ENCODE results near the gene CFAP52. TPM values are rescaled to one million over a fixed set of nuclear protein-coding genes. Genes with fewer than 3 reads are reported as not detected.

Gene CFAP52
- total and polyA plus RNA-seq, 2 of the 13 experiments (the other 11 are each of a cell fraction or from before 2014, with no cell fraction given) = not detected

GRCh38 chr17:9575381-9576101, 901 bp upstream of the CFAP52 start, which contains the start of gene STX8 (continued):
- TF ChIP-seq NFE2L1 (CRISPR knock-in tag; IDR thresholded peaks at IDR 0.05; ENCODE audit: borderline replicate concordance) (no peak), KLF15 (CRISPR knock-in tag; IDR thresholded peaks at IDR 0.05; ENCODE audit: borderline replicate concordance) (no peak), NR2F1 (CRISPR knock-in tag; IDR thresholded peaks at IDR 0.05) (no peak), ELF3 (CRISPR knock-in tag; IDR thresholded peaks at IDR 0.05) (peak; percentile 82), RAD51 (IDR thresholded peaks at IDR 0.05; ENCODE audit: borderline replicate concordance) (no peak), ZNF546 (CRISPR knock-in tag; conservative IDR thresholded peaks at IDR 0.05) (no peak), FOXA1 (IDR thresholded peaks at IDR 0.05) (no peak), FOXA1 (CRISPR knock-in tag; IDR thresholded peaks at IDR 0.05) (0 out of 2 replicates have a peak, but pooled peaks have one; percentile 18), ATF5 (CRISPR knock-in tag; IDR thresholded peaks at IDR 0.05; ENCODE audit: low read depth) (no peak), DDIT3 (CRISPR knock-in tag; IDR thresholded peaks at IDR 0.05) (no peak), YEATS2 (CRISPR knock-in tag; IDR thresholded peaks at IDR 0.05; ENCODE audit: borderline replicate concordance) (peak; percentile 94), SRSF4 (IDR thresholded peaks at IDR 0.05; ENCODE audit: low read depth, low read length, poor library complexity, severe bottlenecking) (no peak), ARID5B (CRISPR knock-in tag; IDR thresholded peaks at IDR 0.05) (peak; percentile 72), HES4 (CRISPR knock-in tag; IDR thresholded peaks at IDR 0.05; ENCODE audit: borderline replicate concordance) (0 out of 2 replicates have a peak, but pooled peaks have one; percentile 44), NBN (conservative IDR thresholded peaks at IDR 0.05) (no peak), ZNF230 (CRISPR knock-in tag; IDR thresholded peaks at IDR 0.05) (peak; percentile 82; the same call in 1 of the 2 replicates), EP300 (IDR thresholded peaks at IDR 0.05; ENCODE audit: low read depth in 2 of 2, low read length in 2 of 2) (peak in 1 of 2 experiments; percentile 34; a peak in 1 of 4 replicates), EP300 (CRISPR knock-in tag; IDR thresholded peaks at IDR 0.05; ENCODE audit: borderline replicate concordance) (peak; percentile 47; the same call in 1 of the 2 replicates), ZBTB2 (CRISPR knock-in tag; IDR thresholded peaks at IDR 0.05; ENCODE audit: low read depth) (no peak)
- TF ChIP-seq, protein P1, sequence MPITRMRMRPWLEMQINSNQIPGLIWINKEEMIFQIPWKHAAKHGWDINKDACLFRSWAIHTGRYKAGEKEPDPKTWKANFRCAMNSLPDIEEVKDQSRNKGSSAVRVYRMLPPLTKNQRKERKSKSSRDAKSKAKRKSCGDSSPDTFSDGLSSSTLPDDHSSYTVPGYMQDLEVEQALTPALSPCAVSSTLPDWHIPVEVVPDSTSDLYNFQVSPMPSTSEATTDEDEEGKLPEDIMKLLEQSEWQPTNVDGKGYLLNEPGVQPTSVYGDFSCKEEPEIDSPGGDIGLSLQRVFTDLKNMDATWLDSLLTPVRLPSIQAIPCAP (CRISPR knock-in tag; IDR thresholded peaks at IDR 0.05; ENCODE audit: low read depth) = no peak
- TF ChIP-seq, protein P2, sequence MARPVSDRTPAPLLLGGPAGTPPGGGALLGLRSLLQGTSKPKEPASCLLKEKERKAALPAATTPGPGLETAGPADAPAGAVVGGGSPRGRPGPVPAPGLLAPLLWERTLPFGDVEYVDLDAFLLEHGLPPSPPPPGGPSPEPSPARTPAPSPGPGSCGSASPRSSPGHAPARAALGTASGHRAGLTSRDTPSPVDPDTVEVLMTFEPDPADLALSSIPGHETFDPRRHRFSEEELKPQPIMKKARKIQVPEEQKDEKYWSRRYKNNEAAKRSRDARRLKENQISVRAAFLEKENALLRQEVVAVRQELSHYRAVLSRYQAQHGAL (CRISPR knock-in tag; IDR thresholded peaks at IDR 0.05; ENCODE audit: not compliant biosample characterization) = no peak
